Measurements from ENCODE around the gene P2RY4. TPM values are rescaled to one million over a fixed set of nuclear protein-coding genes. Genes with fewer than 3 reads are reported as not detected.

P2RY4 gene
- total RNA-seq = 0.44 TPM in 1 of 2 replicates, not detected in the other

DNA sequence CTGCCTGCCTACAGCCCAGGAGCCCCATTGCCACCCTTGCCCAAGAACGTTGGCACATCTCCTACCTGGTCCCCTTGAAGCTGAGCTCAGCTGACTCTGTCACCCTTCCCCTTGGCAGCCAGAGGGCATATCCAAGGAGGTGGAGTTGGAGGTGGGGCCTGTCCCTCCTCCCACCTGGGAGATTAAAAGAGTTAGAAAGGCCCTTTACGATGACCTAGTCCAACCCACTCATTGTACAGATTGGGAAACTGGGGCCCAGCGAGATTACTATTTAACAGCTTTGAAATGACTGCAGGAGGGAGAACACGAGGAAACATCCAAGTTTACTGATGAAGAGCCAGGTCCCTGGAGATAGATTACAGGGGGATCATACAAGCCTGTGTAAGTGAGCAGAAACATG is at the start of gene P2RY4:
Gene P2RY4 (minus strand): TSS at position 101 of the 400 bp plus-strand sequence. CDS start 580 bp downstream, outside the sequence.
- no peak for ATAC-seq (ENCODE audit: low read depth)
- intact Hi-C loops (cut with micrococcal nuclease) = no loop called here
- TF ChIP-seq, protein P1, sequence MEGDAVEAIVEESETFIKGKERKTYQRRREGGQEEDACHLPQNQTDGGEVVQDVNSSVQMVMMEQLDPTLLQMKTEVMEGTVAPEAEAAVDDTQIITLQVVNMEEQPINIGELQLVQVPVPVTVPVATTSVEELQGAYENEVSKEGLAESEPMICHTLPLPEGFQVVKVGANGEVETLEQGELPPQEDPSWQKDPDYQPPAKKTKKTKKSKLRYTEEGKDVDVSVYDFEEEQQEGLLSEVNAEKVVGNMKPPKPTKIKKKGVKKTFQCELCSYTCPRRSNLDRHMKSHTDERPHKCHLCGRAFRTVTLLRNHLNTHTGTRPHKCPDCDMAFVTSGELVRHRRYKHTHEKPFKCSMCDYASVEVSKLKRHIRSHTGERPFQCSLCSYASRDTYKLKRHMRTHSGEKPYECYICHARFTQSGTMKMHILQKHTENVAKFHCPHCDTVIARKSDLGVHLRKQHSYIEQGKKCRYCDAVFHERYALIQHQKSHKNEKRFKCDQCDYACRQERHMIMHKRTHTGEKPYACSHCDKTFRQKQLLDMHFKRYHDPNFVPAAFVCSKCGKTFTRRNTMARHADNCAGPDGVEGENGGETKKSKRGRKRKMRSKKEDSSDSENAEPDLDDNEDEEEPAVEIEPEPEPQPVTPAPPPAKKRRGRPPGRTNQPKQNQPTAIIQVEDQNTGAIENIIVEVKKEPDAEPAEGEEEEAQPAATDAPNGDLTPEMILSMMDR (IDR thresholded peaks at IDR 0.05) = no peak
- no peaks in the 10 kb centered on the region for H3K4me1 Mint-ChIP-seq
- H3K27me3 Mint-ChIP-seq = no peaks in the 10 kb centered on the region
- no peaks in the 10 kb centered on the region for H3K9me3 Mint-ChIP-seq
- POLR2A ChIA-PET = no interaction called here
- no peak within 1 kb of the TSS for H3K4me3 Mint-ChIP-seq
- CTCF ChIA-PET = no interaction called here
- DNase-seq = no peak
- H3K27ac Mint-ChIP-seq = no peak within 1 kb of the TSS
- no peaks in the 10 kb centered on the region for H3K36me3 Mint-ChIP-seq (ENCODE audit: low read depth)

DNA sequence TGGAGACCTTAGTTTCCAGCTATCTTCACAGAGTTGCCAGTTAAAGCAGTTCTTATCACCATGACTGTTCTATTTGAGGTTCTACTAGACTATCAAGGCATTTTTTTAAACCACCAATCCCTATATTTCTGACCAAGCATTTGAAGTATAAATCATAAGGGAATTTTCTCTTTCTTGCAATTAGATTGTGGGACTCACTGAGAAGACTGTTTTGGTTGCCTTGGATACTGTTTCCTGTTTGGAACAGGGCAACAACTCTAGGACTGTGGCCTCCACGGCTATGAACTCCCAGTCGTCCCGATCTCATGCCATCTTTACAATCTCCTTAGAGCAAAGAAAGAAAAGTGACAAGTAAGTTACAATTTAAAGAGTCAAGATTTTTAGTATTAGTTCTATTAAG is 41.7 kb upstream of the P2RY4 start:
- no peaks in the 10 kb centered on the region for H3K9me3 Mint-ChIP-seq
- DNase-seq (no peak), ATAC-seq (ENCODE audit: low read depth) (no peak)
- no peaks in the 10 kb centered on the region for H3K36me3 Mint-ChIP-seq (ENCODE audit: low read depth)
- H3K27me3 Mint-ChIP-seq = no peaks in the 10 kb centered on the region
- TF ChIP-seq, protein P1 (IDR thresholded peaks at IDR 0.05) = no peak
- POLR2A ChIA-PET = no interaction called here
- no peaks in the 10 kb centered on the region for H3K4me1 Mint-ChIP-seq
- CTCF ChIA-PET = interaction anchor here (1.2 kb wide), 1 partner anchor 12 kb away, joined by 3 read pairs; no protein-coding TSS in a partner anchor
- no peak overlapping the region for H3K4me3 Mint-ChIP-seq
- intact Hi-C loops (cut with micrococcal nuclease) = no loop called here
- no peak overlapping the region for H3K27ac Mint-ChIP-seq

DNA sequence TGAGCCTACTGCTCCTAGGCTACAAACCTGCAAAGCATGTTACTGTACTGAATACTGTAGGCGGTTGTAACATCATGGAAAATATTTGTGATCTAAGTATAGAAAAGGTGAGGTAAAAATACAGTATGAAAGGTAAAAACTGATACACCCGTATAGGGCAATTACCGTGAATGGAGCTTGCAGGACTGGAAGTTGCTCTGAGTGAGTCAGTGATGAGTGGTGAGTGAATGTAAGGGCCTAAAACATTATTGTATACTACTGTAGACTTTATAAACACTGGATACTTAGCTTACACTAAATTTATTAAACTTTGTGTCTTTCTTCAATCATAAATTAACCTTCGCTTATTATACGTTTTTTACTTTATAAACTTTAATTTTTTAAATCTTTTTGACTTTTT is 33.6 kb upstream of the P2RY4 start:
- no peaks in the 10 kb centered on the region for H3K36me3 Mint-ChIP-seq (ENCODE audit: low read depth)

DNA sequence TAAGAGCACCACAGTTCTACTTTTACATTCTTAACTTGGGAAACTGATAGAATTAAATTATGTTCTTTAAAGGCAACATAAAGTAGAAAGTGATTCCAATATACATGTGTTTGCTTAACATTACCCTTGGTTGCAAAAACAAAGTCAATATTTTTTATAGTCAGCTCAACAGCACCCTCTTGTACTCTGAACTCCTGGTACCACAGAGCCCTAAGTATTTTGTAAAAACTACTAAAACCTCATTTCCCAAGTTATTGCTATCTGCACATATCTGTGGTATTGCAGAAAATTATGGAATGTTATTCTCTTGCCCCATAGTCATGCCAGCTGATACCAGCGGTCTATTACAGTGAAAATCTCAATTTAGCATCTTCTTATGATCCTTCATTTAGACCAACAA is 32.8 kb upstream of the P2RY4 start:
- TF ChIP-seq, protein P1 (IDR thresholded peaks at IDR 0.05) = no peak
- POLR2A ChIA-PET = no interaction called here
- Mint-ChIP-seq H3K4me3 (no peak overlapping the region), H3K27ac (no peak overlapping the region), H3K9me3 (no peaks in the 10 kb centered on the region), H3K4me1 (peaks cover 13% of the 10 kb centered on the region), H3K36me3 (ENCODE audit: low read depth) (peaks cover under 1% of the 10 kb centered on the region), H3K27me3 (no peaks in the 10 kb centered on the region)
- DNase-seq = no peak
- no peak for ATAC-seq (ENCODE audit: low read depth)
- CTCF ChIA-PET = no interaction called here
- intact Hi-C loops (cut with micrococcal nuclease) = no loop called here

More for the DNA sequence above, 33.6 kb upstream of the P2RY4 start:
- TF ChIP-seq, protein P1 (IDR thresholded peaks at IDR 0.05) = no peak
- peaks cover 13% of the 10 kb centered on the region for H3K4me1 Mint-ChIP-seq
- H3K27ac Mint-ChIP-seq = no peak overlapping the region
- ATAC-seq (ENCODE audit: low read depth) = no peak
- no peaks in the 10 kb centered on the region for H3K27me3 Mint-ChIP-seq
- H3K9me3 Mint-ChIP-seq = no peaks in the 10 kb centered on the region
- intact Hi-C loops (cut with micrococcal nuclease) = no loop called here
- no peak overlapping the region for H3K4me3 Mint-ChIP-seq
- CTCF ChIA-PET = no interaction called here
- POLR2A ChIA-PET = no interaction called here
- no peak for DNase-seq

DNA sequence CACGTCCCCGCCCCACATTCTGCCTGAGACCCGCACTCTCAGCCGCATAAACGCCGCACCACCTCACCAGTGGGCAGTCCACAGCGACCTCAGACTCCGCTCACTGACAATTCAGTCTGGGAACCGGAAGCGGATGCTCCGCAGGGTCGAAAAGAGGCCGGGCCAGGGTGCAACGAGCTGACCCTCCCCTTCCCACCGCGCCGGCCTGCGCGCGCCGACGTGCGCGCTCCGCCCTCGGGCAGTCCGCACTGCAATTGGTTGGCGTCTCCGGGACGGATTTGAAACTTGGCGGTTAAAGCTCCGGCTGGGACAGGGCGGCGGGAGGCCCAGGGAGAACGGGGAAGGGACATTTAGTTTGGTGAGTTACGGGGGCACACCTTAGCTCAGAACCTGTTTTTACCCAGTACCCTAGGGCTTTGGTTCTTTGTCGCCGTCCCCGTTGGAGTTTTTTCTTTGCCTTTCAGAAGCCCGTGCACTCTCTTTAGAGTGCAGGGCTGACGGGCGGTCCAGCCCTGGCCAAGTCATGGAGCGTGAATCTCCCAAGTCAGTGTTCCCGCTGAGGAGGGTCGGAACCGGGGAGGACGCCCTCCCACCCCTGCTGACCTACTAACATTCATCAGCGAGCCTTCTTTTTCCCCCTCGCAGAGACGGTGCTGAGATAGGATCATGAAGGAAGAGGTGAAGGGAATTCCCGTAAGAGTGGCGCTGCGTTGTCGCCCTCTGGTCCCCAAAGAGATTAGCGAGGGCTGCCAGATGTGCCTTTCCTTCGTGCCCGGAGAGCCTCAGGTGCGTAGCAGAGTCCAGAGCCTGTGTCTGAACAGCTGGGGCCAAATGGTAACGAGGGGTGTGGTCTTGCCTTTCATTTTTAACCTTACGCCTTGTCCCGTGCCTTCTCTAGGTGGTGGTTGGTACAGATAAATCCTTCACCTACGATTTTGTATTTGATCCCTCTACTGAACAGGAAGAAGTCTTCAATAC is 30.1 kb upstream of the P2RY4 start, which contains the start of the genes KIF4A and PDZD11:
Gene KIF4A (plus strand): TSS at position 312 of the 978 bp plus-strand sequence. CDS start 355 bp downstream, at position 667.
Gene PDZD11 (minus strand): TSS at position 135 of the 978 bp plus-strand sequence. CDS start 586 bp downstream, outside the sequence.
- Mint-ChIP-seq H3K36me3 (ENCODE audit: low read depth) (peaks cover 21% of the 10 kb centered on the region), H3K4me1 (peaks cover 13% of the 10 kb centered on the region), H3K4me3 (peak within 1 kb of the TSS; percentile 86), H3K27me3 (no peaks in the 10 kb centered on the region), H3K27ac (peak within 1 kb of the TSS; percentile 72), H3K9me3 (no peaks in the 10 kb centered on the region)
- POLR2A ChIA-PET = interaction anchor here (0.6 kb wide), 1 partner anchor 159 kb away, joined by 3 read pairs; no protein-coding TSS in a partner anchor
- intact Hi-C loops (cut with micrococcal nuclease) = loop anchor here (1.0 to 2.0 kb wide), 3 partner anchors 47 to 157 kb away; partner anchors contain the start of gene IGBP1
- DNase-seq (peak; percentile 67), ATAC-seq (ENCODE audit: low read depth) (peak; percentile 100)
- TF ChIP-seq, protein P1 (IDR thresholded peaks at IDR 0.05) = no peak
- CTCF ChIA-PET = interaction anchor here (0.6 kb wide), 1 partner anchor 149 kb away, joined by 3 read pairs; no protein-coding TSS in a partner anchor
